ENCODE data around the gene HCAR3.
"Not testable (repeated sequence)": the region's sequence is repeated elsewhere in the genome, so short reads cannot be mapped to it uniquely, and the experiment has no call there.

DNA sequence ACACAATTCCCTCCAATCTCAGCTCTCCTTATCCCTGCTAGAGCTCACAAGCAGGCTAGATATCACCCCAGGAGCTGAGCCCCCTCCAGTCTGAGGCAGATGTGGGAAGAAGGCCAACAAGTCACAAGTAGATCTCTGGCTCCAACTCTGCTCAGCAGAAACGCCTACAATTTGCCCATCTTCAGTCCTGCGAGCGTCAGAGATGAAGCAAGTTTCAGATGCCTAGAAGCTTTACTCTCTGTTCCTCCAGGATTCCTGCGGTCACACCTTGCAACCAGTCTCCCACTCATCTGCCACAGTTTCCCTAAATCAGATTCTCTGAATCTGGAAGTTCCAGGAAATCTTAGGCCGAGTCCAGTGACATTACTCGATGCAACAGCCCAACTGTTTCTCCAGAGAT, 1.4 kb downstream of the HCAR3 start:
- TF ChIP-seq, protein P1, sequence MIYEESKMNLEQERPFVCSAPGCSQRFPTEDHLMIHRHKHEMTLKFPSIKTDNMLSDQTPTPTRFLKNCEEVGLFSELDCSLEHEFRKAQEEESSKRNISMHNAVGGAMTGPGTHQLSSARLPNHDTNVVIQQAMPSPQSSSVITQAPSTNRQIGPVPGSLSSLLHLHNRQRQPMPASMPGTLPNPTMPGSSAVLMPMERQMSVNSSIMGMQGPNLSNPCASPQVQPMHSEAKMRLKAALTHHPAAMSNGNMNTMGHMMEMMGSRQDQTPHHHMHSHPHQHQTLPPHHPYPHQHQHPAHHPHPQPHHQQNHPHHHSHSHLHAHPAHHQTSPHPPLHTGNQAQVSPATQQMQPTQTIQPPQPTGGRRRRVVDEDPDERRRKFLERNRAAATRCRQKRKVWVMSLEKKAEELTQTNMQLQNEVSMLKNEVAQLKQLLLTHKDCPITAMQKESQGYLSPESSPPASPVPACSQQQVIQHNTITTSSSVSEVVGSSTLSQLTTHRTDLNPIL (CRISPR knock-in tag; IDR thresholded peaks at IDR 0.05; ENCODE audit: low read depth): not testable (repeated sequence)
- not testable (repeated sequence) for TF ChIP-seq ZFP30 (CRISPR knock-in tag; IDR thresholded peaks at IDR 0.05); TCF4 (CRISPR knock-in tag; IDR thresholded peaks at IDR 0.05; ENCODE audit: borderline replicate concordance); ZNF8 (CRISPR knock-in tag; IDR thresholded peaks at IDR 0.05); CSDC2 (CRISPR knock-in tag; IDR thresholded peaks at IDR 0.05); ZFP3 (CRISPR knock-in tag; IDR thresholded peaks at IDR 0.05)
- TF ChIP-seq, protein P2, sequence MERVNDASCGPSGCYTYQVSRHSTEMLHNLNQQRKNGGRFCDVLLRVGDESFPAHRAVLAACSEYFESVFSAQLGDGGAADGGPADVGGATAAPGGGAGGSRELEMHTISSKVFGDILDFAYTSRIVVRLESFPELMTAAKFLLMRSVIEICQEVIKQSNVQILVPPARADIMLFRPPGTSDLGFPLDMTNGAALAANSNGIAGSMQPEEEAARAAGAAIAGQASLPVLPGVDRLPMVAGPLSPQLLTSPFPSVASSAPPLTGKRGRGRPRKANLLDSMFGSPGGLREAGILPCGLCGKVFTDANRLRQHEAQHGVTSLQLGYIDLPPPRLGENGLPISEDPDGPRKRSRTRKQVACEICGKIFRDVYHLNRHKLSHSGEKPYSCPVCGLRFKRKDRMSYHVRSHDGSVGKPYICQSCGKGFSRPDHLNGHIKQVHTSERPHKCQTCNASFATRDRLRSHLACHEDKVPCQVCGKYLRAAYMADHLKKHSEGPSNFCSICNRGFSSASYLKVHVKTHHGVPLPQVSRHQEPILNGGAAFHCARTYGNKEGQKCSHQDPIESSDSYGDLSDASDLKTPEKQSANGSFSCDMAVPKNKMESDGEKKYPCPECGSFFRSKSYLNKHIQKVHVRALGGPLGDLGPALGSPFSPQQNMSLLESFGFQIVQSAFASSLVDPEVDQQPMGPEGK (CRISPR knock-in tag; IDR thresholded peaks at IDR 0.05; ENCODE audit: borderline replicate concordance): not testable (repeated sequence)

All from SK-N-SH treated with all-trans-retinoic acid at 6 μM for 48 hours (cell line).